AG04449 (cell line): ENCODE measurements around the gene SF3A1.

Experiments
- CTCF ChIA-PET: fragments of 350-600 bp; formaldehyde crosslinking; extraction: SDS; loops from one replicate; lab custom pipeline; 2021; ENCODE audit warnings: antibody characterized with exemption; lab: Yijun Ruan, JAX
- POLR2A ChIA-PET: fragments of 400-600, 350-600 bp; formaldehyde crosslinking; extraction: SDS; loops from one replicate; lab custom pipeline; 2020; ENCODE audit warnings: antibody characterized with exemption, inconsistent platforms; lab: Yijun Ruan, JAX
- DNase-seq: peaks from one replicate; pipeline ENCODE4 v3.0.0-alpha.2; 2010; ENCODE audit warnings: low read depth, low spot score
- H3K4me3 ChIP-seq: 2 replicates; pipeline ENCODE4 v1.5.1; 2011; ENCODE audit warnings: low read depth, mild to moderate bottlenecking, control low read depth, low read length
- TF ChIP-seq, protein P1 (sequence below): IDR thresholded peaks from one replicate; pipeline ENCODE4 v1.5.1; 2011; ENCODE audit warnings: mild to moderate bottlenecking, moderate library complexity, low read length, control low read depth, inconsistent platforms; ENCODE audit not compliant: insufficient read depth; ENCODE audit errors: missing control alignments

Gene SF3A1

GRCh38 chr22:30284666-30285065 is 72.0 kb downstream of the SF3A1 start:
- ChIA-PET POLR2A (no interaction called here), CTCF (interaction anchor here (0.8 to 7.9 kb wide), 5 partner anchors 16 to 176 kb away, joined by 3 to 235 read pairs (median 5); partner anchors contain the start of genes RNF215 and SEC14L2)
- TF ChIP-seq, protein P1, sequence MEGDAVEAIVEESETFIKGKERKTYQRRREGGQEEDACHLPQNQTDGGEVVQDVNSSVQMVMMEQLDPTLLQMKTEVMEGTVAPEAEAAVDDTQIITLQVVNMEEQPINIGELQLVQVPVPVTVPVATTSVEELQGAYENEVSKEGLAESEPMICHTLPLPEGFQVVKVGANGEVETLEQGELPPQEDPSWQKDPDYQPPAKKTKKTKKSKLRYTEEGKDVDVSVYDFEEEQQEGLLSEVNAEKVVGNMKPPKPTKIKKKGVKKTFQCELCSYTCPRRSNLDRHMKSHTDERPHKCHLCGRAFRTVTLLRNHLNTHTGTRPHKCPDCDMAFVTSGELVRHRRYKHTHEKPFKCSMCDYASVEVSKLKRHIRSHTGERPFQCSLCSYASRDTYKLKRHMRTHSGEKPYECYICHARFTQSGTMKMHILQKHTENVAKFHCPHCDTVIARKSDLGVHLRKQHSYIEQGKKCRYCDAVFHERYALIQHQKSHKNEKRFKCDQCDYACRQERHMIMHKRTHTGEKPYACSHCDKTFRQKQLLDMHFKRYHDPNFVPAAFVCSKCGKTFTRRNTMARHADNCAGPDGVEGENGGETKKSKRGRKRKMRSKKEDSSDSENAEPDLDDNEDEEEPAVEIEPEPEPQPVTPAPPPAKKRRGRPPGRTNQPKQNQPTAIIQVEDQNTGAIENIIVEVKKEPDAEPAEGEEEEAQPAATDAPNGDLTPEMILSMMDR: no peak
- no peak for DNase-seq
- H3K4me3 ChIP-seq: no peak overlapping the region

GRCh38 chr22:30284172-30284571 is 72.5 kb downstream of the SF3A1 start:
- ChIA-PET POLR2A (no interaction called here), CTCF (interaction anchor here (0.6 to 7.9 kb wide), 4 partner anchors 29 to 246 kb away, joined by 3 to 235 read pairs (median 4); partner anchors contain the start of genes RNF215 and SEC14L2)
- no peak for DNase-seq
- no peak overlapping the region for H3K4me3 ChIP-seq
- TF ChIP-seq, protein P1: no peak

- DNase-seq: no peak
- H3K4me3 ChIP-seq: no peak overlapping the region
- TF ChIP-seq, protein P1: no peak
- ChIA-PET CTCF (interaction anchor here (1.0 to 1.7 kb wide), 5 partner anchors 20 to 175 kb away, joined by 3 to 11 read pairs (median 4); no protein-coding TSS in a partner anchor), POLR2A (no interaction called here)
These were observed 73.4 kb downstream of the SF3A1 start for GRCh38 chr22:30283342-30283741.

DNA sequence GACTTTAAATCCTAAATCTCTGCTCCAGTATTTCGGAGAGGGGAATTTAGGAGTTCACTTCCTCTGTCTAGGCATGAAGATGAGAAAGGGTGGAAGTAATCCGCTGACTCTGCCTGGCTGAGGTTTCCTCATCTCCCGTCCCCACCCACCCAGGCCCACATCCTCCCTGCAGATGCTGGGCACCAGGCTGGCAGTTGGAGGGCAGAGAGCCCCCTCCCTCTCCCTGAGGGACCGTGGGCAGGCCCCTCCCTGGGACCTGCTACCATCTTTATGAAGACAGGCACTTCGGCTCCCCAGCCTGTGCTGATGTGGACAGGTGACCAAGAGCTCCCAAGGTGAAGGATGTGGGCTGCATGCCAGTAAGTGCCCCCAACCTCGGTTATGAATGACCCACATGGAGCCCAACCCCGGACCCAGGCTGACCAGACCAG is 74.1 kb downstream of the SF3A1 start:
- CTCF ChIA-PET: interaction anchor here (1.3 to 1.7 kb wide), 4 partner anchors 19 to 175 kb away, joined by 4 to 11 read pairs (median 8); no protein-coding TSS in a partner anchor
- POLR2A ChIA-PET: no interaction called here
- no peak overlapping the region for H3K4me3 ChIP-seq
- no peak for DNase-seq
- TF ChIP-seq, protein P1: no peak
